Stomach (tissue), 4 donors: Measurements from ENCODE around the gene ECI1.

Experiments used
- EP300 ChIP-seq: sonication (generic); formaldehyde crosslinking; IDR thresholded peaks from one replicate; pipeline ENCODE4 v1.6.1; 2017; ENCODE audit warnings: antibody characterized with exemption
- POLR2AphosphoS5 ChIP-seq, 3 donors: sonication (generic); formaldehyde crosslinking; IDR thresholded peaks; one replicate each; pipeline ENCODE4 v1.6.1; 2016; ENCODE audit warnings: antibody characterized with exemption in 3 of 3
- TF ChIP-seq, protein P1 (sequence below), 7 experiments: fragments of 450-650 bp in 4 of 7; fragments of 200-600 bp in 3 of 7; sonication (generic) in 3 of 7; IDR thresholded peaks; one replicate each; pipeline ENCODE4 v1.5.1; 2016 to 2019; ENCODE audit warnings: antibody characterized with exemption in 7 of 7, control low read depth in 2 of 7, mild to moderate bottlenecking in 1 of 7

DNA sequence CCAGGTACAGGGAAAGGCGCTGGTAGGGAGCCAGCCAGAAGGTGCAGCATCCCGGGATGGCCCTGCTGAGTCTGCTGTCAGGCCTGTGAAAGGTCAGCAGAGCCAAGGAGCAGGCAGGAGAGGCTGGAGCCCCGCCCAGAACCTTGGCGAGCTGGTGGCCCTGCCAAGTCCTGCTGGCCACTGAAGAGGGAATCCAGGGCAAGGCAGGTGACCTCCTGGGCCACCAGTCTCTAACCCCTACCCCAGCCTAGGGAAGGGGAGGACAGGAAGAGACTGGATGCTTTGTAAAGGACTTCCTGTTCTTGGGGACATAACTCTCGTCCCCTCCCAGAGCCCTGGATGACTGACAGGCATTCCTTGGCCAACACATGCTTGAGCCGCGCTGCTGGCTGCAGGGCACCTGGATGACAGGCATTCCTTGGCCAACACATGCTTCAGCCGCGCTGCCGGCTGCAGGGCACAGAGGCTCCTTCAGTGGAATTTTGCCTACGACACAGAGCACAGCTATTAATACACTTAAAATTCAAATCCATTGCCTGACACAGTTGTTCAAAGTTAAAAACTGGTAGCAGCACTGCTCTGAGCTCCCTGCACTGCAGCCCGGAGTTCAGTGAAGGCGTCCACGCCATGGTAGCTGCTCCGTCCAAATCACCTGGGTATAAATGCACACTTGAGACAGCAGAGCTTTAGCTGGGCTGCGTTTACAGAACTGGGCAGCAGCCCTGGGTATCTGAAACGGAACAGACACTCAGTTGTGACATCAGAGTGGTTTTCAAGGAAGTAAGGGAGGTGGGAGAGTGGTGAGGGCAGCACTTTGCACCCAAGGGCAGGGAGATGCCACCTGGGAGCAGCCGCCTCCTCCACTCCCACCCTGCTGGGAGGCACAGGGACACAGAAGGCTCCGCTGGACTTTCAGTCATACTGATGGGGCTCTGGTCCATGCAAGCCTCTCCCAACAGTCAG is 38.7 kb downstream of the ECI1 start:
- TF ChIP-seq, protein P1, sequence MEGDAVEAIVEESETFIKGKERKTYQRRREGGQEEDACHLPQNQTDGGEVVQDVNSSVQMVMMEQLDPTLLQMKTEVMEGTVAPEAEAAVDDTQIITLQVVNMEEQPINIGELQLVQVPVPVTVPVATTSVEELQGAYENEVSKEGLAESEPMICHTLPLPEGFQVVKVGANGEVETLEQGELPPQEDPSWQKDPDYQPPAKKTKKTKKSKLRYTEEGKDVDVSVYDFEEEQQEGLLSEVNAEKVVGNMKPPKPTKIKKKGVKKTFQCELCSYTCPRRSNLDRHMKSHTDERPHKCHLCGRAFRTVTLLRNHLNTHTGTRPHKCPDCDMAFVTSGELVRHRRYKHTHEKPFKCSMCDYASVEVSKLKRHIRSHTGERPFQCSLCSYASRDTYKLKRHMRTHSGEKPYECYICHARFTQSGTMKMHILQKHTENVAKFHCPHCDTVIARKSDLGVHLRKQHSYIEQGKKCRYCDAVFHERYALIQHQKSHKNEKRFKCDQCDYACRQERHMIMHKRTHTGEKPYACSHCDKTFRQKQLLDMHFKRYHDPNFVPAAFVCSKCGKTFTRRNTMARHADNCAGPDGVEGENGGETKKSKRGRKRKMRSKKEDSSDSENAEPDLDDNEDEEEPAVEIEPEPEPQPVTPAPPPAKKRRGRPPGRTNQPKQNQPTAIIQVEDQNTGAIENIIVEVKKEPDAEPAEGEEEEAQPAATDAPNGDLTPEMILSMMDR (IDR thresholded peaks at IDR 0.05): no peak
- TF ChIP-seq EP300 (no peak), POLR2AphosphoS5 (IDR thresholded peaks at IDR 0.05) (peak in 1 of 3 donors; percentile 3)
